Activated naive CD8-positive, alpha-beta T cell treated with anti-CD3 and anti-CD28 coated beads, Interleukin-2, amount 10 ng/mL, durations not matched to agents 7 days and 5 days (primary cell): ENCODE measurements around the gene ZBED3. TPM values are rescaled to one million over a fixed set of nuclear protein-coding genes. Genes with fewer than 3 reads are reported as not detected.
"Not testable (repeated sequence)": the region's sequence is repeated elsewhere in the genome, so short reads cannot be mapped to it uniquely, and the experiment has no call there.

ENCODE experiments used
- ATAC-seq: fragments of 150-1000 bp; cut with Tn5 transposase; one replicate; pipeline ENCODE4 v1.10.0; 2021; ENCODE audit warnings: low read depth, moderate library complexity
- POLR2A ChIA-PET: fragments of 350-600 bp; sonication (Branson Sonifier 250); formaldehyde crosslinking; loops from one replicate; lab custom pipeline; 2021; ENCODE audit warnings: antibody characterized with exemption; lab: Charles Lee
- DNase-seq: peaks from one replicate; pipeline ENCODE4 v3.0.0; 2021
- H3K27ac Mint-ChIP-seq: one replicate; pipeline ENCODE4 v1.8.0; 2022; ENCODE audit warnings: mild to moderate bottlenecking, mixed read lengths
- H3K27me3 Mint-ChIP-seq: one replicate; pipeline ENCODE4 v1.8.0; 2022; ENCODE audit warnings: mild to moderate bottlenecking, moderate library complexity, mixed read lengths
- H3K36me3 Mint-ChIP-seq: one replicate; pipeline ENCODE4 v1.8.0; 2021; ENCODE audit warnings: mild to moderate bottlenecking, mixed read lengths
- H3K4me1 Mint-ChIP-seq: one replicate; pipeline ENCODE4 v1.8.0; 2021; ENCODE audit warnings: mixed read lengths
- H3K4me3 Mint-ChIP-seq: one replicate; pipeline ENCODE4 v1.8.0; 2022; ENCODE audit warnings: mild to moderate bottlenecking, moderate library complexity, mixed read lengths
- H3K9me3 Mint-ChIP-seq: one replicate; pipeline ENCODE4 v1.8.0; 2021; ENCODE audit warnings: mixed read lengths
- total RNA-seq, 2 experiments: library from RNA; stranded (reverse); gene quantifications; one replicate each; pipeline ENCODE4 v1.2.3, GENCODE V29; 2021

ZBED3 gene
- total RNA-seq, 2 experiments from 2014 or later = 3.6 to 3.8 TPM

GRCh38 chr5:77101298-77101697 lies 14.2 kb upstream of the ZBED3 start:
- ATAC-seq = no peak
- Mint-ChIP-seq H3K4me3 (no peak overlapping the region), H3K4me1 (no peaks in the 10 kb centered on the region), H3K9me3 (no peaks in the 10 kb centered on the region), H3K36me3 (no peaks in the 10 kb centered on the region), H3K27ac (no peak overlapping the region), H3K27me3 (no peaks in the 10 kb centered on the region)
- POLR2A ChIA-PET = no interaction called here
- DNase-seq = no peak

- POLR2A ChIA-PET = no interaction called here
- ATAC-seq = no peak
- no peaks in the 10 kb centered on the region for H3K27me3 Mint-ChIP-seq
Observed at GRCh38 chr5:77095189-77095588, 8.1 kb upstream of the ZBED3 start.

GRCh38 chr5:77087484-77088261 lies 588 bp upstream of the ZBED3 start:
- Mint-ChIP-seq H3K27ac (peak overlapping the region; percentile 78), H3K9me3 (no peaks in the 10 kb centered on the region), H3K4me1 (peaks cover 8% of the 10 kb centered on the region), H3K4me3 (peak overlapping the region; percentile 93), H3K36me3 (peaks cover 6% of the 10 kb centered on the region), H3K27me3 (peaks cover 7% of the 10 kb centered on the region)
- peak; percentile 19 for ATAC-seq
- no peak for DNase-seq
- POLR2A ChIA-PET = interaction anchor here (1.1 to 2.5 kb wide), 2 partner anchors 10 to 57 kb away, joined by 3 to 16 read pairs; no protein-coding TSS in a partner anchor

More at GRCh38 chr5:77095189-77095588, 8.1 kb upstream of the ZBED3 start:
- Mint-ChIP-seq H3K4me1 (no peaks in the 10 kb centered on the region), H3K36me3 (no peaks in the 10 kb centered on the region), H3K4me3 (no peak overlapping the region), H3K9me3 (peaks cover 6% of the 10 kb centered on the region), H3K27ac (no peak overlapping the region)
- no peak for DNase-seq

GRCh38 chr5:77086368-77086688 lies 757 bp downstream of the ZBED3 start:
- Mint-ChIP-seq H3K4me1 (peaks cover 8% of the 10 kb centered on the region), H3K4me3 (peak overlapping the region; percentile 93), H3K36me3 (peaks cover 8% of the 10 kb centered on the region), H3K9me3 (no peaks in the 10 kb centered on the region), H3K27ac (peak overlapping the region; percentile 84), H3K27me3 (peaks cover 7% of the 10 kb centered on the region)
- ATAC-seq (no peak), DNase-seq (no peak)
- POLR2A ChIA-PET = interaction anchor here (1.7 to 2.5 kb wide), 2 partner anchors 9 to 406 kb away, joined by 6 to 16 read pairs; partner anchors contain the start of gene WDR41

GRCh38 chr5:77083088-77083487 lies 4.0 kb downstream of the ZBED3 start:
- H3K27ac Mint-ChIP-seq = no peak overlapping the region
- POLR2A ChIA-PET = no interaction called here
- ATAC-seq (no peak), DNase-seq (no peak)
- H3K4me1 Mint-ChIP-seq = peaks cover 8% of the 10 kb centered on the region
- H3K9me3 Mint-ChIP-seq = no peaks in the 10 kb centered on the region
- H3K27me3 Mint-ChIP-seq = peaks cover 7% of the 10 kb centered on the region
- H3K36me3 Mint-ChIP-seq = peaks cover 6% of the 10 kb centered on the region
- H3K4me3 Mint-ChIP-seq = no peak overlapping the region

- no peaks in the 10 kb centered on the region for H3K9me3 Mint-ChIP-seq
- no peak for DNase-seq
- H3K4me1 Mint-ChIP-seq = peaks cover 6% of the 10 kb centered on the region
- no peak overlapping the region for H3K4me3 Mint-ChIP-seq
- POLR2A ChIA-PET = no interaction called here
- H3K27me3 Mint-ChIP-seq = peaks cover 2% of the 10 kb centered on the region
- H3K27ac Mint-ChIP-seq = no peak overlapping the region
- no peak for ATAC-seq
- peaks cover 6% of the 10 kb centered on the region for H3K36me3 Mint-ChIP-seq
Observed at GRCh38 chr5:77082280-77082679, 4.8 kb downstream of the ZBED3 start.

- Mint-ChIP-seq H3K27ac (no peak overlapping the region), H3K36me3 (peaks cover 6% of the 10 kb centered on the region), H3K4me3 (no peak overlapping the region), H3K9me3 (no peaks in the 10 kb centered on the region), H3K4me1 (peaks cover 1% of the 10 kb centered on the region), H3K27me3 (no peaks in the 10 kb centered on the region)
- DNase-seq = no peak
- ATAC-seq = no peak
- POLR2A ChIA-PET = no interaction called here
Observed at GRCh38 chr5:77080905-77081304, 6.2 kb downstream of the ZBED3 start.

GRCh38 chr5:77080479-77080878 lies 6.6 kb downstream of the ZBED3 start:
- POLR2A ChIA-PET, H3K4me1 Mint-ChIP-seq, H3K27me3 Mint-ChIP-seq, H3K27ac Mint-ChIP-seq, H3K9me3 Mint-ChIP-seq, DNase-seq, H3K4me3 Mint-ChIP-seq, ATAC-seq, H3K36me3 Mint-ChIP-seq: not testable (repeated sequence)

GRCh38 chr5:77077829-77078176 lies 9.3 kb downstream of the ZBED3 start:
- H3K36me3 Mint-ChIP-seq = peaks cover 2% of the 10 kb centered on the region
- H3K27ac Mint-ChIP-seq = no peak overlapping the region
- peak overlapping the region; percentile 47 for H3K4me3 Mint-ChIP-seq
- DNase-seq = no peak
- no peak for ATAC-seq
- POLR2A ChIA-PET = interaction anchor here (1.4 to 1.7 kb wide), 2 partner anchors 9 to 47 kb away, joined by 7 to 16 read pairs; partner anchors contain the start of genes AGGF1 and ZBED3
- H3K27me3 Mint-ChIP-seq = no peaks in the 10 kb centered on the region
- H3K9me3 Mint-ChIP-seq = no peaks in the 10 kb centered on the region
- H3K4me1 Mint-ChIP-seq = peaks cover 1% of the 10 kb centered on the region

- no peaks in the 10 kb centered on the region for H3K9me3 Mint-ChIP-seq
- H3K27ac Mint-ChIP-seq = no peak overlapping the region
- H3K4me1 Mint-ChIP-seq = peaks cover 1% of the 10 kb centered on the region
- peak overlapping the region; percentile 55 for H3K4me3 Mint-ChIP-seq
- peak; percentile 83 for ATAC-seq
- H3K27me3 Mint-ChIP-seq = no peaks in the 10 kb centered on the region
- POLR2A ChIA-PET = interaction anchor here (0.6 to 1.7 kb wide), 3 partner anchors 10 to 67 kb away, joined by 4 to 16 read pairs (median 7); partner anchors contain the start of genes AGGF1 and ZBED3
- DNase-seq = peak; percentile 81
- no peaks in the 10 kb centered on the region for H3K36me3 Mint-ChIP-seq
Observed at GRCh38 chr5:77076961-77077828, 9.9 kb downstream of the ZBED3 start.

- H3K9me3 Mint-ChIP-seq = no peaks in the 10 kb centered on the region
- DNase-seq = no peak
- no peak for ATAC-seq
- POLR2A ChIA-PET = no interaction called here
- peaks cover 1% of the 10 kb centered on the region for H3K4me1 Mint-ChIP-seq
- no peaks in the 10 kb centered on the region for H3K27me3 Mint-ChIP-seq
- H3K27ac Mint-ChIP-seq = no peak overlapping the region
- H3K36me3 Mint-ChIP-seq = peaks cover 8% of the 10 kb centered on the region
- no peak overlapping the region for H3K4me3 Mint-ChIP-seq
Observed at GRCh38 chr5:77074745-77075144, 12.3 kb downstream of the ZBED3 start.

GRCh38 chr5:77073667-77074066 lies 13.4 kb downstream of the ZBED3 start:
- H3K36me3 Mint-ChIP-seq = peaks cover 12% of the 10 kb centered on the region
- ATAC-seq = no peak
- POLR2A ChIA-PET = no interaction called here
- no peak for DNase-seq
- H3K9me3 Mint-ChIP-seq = no peaks in the 10 kb centered on the region
- H3K27ac Mint-ChIP-seq = no peak overlapping the region
- no peaks in the 10 kb centered on the region for H3K27me3 Mint-ChIP-seq
- H3K4me1 Mint-ChIP-seq = peaks cover 1% of the 10 kb centered on the region
- H3K4me3 Mint-ChIP-seq = no peak overlapping the region

- peaks cover 44% of the 10 kb centered on the region for H3K36me3 Mint-ChIP-seq
- no peaks in the 10 kb centered on the region for H3K27me3 Mint-ChIP-seq
- no peak overlapping the region for H3K4me3 Mint-ChIP-seq
- H3K27ac Mint-ChIP-seq = peak overlapping the region; percentile 42
- ATAC-seq (no peak), DNase-seq (no peak)
- H3K4me1 Mint-ChIP-seq = peaks cover 10% of the 10 kb centered on the region
- H3K9me3 Mint-ChIP-seq = no peaks in the 10 kb centered on the region
- POLR2A ChIA-PET = interaction anchor here (0.6 kb wide), 1 partner anchor 124 kb away, joined by 4 read pairs; no protein-coding TSS in a partner anchor
Observed at GRCh38 chr5:77066823-77067442, 20.2 kb downstream of the ZBED3 start.
